Measurements from ENCODE around the gene TFF1.

Gene TFF1

GRCh38 chr21:42358937-42359336 is 7.4 kb downstream of the TFF1 start:
- DNase-seq = no peak

DNA sequence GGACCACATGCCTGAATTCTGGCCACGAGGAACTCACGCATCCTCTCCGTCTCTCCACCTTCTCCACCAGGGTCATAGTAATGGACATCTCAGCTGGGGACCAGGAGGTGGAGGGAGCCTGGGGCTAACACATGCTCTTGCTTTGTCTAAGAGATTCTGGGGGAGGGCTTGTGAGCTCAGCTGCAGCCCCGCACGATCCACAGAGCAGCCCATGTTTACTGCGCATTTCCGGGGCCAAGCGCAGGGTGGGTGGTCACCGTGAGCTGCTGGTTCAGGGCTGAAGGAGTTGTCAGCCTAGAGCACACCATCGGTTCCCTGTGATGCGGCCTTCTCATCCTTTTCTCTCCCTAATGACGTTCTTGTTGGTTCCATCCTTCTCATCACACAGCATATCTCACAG is 8.1 kb downstream of the TFF1 start:
- no peak for DNase-seq

GRCh38 chr21:42357307-42357706 is 9.0 kb downstream of the TFF1 start:
- no peak for DNase-seq

GRCh38 chr21:42356650-42357049 is 9.7 kb downstream of the TFF1 start:
- no peak for DNase-seq

DNA sequence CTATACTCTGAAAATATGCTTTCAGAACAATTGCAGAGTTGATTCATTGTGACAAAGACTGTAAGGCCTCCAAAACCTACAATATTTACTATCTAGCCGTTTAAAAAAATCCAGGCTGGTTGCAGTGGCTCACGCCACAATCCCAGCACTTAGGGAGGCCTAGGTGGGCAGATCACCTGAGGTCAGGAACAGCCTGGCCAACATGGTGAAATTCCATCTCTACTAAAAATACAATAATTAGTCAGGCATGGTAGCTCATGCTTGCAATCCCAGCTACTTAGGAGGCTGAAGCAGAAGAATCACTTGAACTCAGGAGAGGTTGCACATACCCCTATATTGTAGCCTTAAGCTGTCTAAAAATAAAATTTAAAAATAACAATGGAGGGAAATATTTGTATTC is 10.3 kb downstream of the TFF1 start:
- DNase-seq = no peak

DNA sequence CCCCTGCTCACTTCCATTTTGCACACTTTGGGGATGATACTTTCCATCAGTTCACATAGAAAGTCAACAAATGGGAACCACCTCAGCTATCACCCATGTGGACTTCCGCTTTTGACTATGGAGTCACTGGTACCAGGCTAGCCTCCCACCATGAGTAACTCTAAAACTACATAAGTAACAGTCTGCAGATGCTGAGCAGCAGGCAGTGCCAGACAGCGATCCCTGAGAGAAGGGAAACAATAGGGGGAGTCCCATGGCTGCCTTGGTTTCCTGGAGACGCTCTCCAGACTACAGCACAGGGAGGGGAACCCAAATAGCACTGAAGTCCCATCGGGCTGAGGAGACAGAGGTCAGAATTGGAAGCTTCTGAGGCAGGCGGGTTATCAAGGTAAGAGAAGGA is 12.7 kb downstream of the TFF1 start:
- no peak for DNase-seq

DNA sequence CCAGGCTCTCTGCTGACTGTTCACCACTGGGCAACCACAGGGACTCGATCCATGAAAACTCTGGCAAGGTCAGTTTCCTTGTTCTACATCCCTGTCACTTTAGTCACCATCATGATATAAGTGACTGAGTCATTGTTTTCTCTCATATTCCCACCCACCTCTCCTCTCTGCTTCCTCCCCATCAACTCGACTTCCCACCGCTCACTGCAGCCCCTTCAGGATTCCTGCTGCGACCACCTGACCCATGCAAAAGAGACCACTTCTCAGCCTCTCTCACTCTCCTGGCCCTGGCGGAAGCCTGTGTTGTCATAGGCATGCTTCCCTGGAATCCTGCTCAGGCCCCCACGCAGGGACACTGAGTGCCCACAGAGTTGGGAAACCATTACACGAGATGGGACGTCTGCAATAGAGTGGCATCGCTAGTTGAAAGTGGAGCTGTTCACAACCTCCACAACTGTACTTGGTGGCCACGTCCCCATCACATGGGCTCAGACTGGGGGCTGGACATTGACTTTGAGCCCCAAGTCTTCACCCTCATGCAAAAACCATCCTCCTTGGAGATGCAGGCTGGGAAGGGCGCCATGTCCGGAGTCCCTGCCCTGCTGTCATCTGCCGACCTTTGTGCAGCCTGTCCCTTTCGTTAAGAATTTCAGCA is 13.8 kb downstream of the TFF1 start:
- DNase-seq = no peak

DNA sequence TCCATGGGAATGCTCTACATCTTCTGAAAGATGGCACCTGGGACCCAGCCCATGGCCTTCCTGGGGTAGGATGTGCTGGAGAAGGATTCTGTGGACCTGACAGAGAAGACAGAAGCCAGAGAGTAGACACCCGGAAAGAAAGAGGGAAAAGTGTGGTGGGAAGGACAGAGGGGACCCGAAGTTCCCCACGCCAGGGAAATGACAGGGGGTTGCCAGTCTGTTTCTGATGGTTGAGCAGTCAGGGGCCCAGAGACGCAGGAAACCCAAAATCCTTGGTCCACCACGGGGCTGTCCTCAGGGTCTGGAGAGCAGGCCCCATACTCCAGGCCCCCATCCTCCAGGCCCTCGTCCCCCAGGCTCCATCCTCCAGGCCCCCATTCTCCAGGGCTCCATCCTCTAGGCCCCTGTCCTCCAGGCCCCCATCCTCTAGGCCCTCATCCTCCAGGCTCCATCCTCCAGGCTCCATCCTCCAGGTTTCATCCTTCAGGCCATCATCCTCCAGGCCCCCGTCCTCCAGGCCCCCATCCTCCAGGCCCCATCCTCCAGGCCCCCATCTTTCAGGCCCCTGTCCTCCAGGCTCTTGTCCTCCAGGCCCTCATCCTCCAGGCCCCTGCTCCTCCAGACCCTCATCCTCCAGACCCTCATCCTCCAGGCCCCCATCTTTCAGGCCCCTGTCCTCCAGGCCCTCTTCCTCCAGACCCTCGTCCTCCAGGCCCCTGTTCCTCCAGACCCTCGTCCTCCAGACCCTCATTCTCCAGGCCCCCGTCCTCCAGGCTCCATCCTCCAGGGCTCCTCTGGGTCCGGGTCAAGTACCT is 14.5 kb downstream of the TFF1 start:
- no peak for DNase-seq

DNA sequence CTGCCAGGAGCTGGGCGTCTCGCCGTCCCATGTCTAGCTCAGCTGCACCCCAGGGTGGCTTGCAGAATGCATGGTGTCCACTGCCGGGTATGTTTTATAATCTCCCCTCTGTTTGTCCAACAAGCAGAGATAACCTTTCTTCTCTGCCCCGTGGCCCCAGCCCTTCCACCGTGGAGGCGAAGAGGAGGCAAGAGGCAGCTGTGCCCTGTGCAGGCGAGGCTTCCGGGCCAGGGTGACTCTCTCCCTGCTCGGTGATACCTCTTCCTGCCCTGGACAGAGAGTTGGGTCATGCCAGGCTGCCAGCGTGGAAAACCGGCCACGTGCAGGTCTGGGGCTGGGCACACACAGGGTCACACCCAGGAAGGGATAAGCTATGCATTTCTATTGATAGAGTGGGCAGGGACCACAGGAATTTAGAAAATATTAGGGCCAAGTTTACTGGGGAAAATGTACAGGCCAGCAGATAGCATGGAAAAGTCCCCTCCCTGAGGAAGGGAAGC is 15.4 kb downstream of the TFF1 start, which contains the start of gene TFF2:
TSS of gene TFF2 (minus strand) at position 68 of the 500 bp plus-strand sequence. CDS start at position 31, 37 bp downstream.
- no peak for DNase-seq

DNA sequence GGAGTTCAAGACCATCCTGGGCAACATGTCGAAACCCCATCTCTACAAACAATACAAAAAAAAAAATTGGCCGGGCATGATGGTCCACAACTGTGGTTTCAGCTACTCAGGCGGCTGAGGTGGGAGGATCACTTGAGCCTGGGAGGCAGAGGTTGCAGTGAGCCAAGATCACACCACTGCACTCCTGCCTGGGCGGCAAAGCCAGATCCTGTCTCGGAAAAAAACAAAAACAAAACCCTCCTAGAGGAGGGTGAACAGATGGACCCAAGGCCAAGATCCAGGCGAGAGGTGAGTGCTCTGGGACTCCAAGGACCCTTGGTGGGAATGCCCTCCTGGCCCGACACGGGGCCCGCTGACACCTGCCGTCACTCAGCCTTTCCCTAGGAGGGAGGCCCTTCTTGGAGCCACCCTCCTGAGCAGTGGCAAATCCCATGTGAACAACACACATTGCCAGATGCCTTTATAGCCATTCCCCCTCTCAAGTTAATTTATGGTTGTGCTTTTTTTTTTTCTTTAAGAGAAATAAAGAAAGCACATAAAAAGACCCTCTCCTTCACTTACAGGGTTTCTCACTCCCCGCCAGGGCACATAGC is 15.9 kb downstream of the TFF1 start:
- no peak for DNase-seq

DNA sequence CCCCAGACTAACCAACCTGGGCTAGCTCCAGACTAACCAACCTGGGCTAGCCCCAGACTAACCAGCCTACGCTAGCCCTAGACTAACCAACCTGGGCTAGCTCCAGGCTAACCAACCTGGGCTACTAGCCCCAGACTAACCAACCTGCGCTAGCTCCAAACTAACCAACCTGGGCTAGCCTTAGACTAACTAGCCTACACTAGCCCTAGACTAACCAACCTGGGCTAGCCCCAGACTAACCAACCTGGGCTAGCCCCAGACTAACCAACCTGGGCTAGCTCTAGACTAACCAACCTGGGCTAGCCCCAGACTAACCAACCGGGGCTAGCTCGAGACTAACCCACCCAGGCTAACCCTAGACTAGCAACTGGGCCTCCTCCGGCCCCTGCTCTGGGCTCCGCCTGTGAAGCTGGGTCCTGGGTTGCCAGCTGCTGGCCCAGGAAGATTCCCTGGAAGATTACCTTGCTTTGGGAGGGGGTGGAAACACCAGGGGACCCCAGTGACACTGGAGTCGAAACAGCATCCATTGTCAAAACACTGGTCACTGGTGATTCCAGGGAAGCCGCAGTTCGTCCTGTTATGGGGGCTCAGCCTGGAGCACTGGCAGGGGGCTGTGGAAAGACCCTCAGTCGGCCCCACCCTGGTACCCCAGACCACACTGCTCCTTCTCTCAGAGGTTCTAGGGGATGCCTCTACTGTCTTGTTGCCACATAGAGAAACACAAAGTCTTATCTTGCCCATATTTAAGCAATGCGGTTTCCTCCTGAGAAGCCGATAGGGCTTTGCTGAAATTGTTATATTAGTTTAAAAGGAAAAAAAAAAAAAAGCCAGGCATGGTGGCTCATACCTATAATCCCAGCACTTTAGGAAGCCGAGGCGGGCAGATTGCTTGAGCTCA is 16.7 kb downstream of the TFF1 start:
- no peak for DNase-seq

DNA sequence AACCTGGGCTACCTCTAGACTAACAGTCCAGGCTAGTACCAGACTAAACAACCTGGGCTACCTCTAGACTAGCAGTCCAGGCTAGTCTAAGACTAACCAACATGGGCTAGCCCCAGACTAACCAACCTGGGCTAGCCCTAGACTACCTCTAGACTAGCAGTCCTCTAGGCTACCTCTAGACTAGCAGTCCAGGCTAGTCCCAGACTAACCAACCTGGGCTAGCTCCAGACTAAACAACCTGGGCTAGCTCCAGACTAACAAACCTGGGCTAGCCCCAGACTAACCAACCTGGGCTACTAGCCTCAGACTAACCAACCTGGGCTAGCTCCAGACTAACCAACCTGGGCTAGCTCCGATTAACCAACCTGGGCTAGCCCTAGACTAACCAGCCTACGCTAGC is 17.6 kb downstream of the TFF1 start:
- no peak for DNase-seq

DNA sequence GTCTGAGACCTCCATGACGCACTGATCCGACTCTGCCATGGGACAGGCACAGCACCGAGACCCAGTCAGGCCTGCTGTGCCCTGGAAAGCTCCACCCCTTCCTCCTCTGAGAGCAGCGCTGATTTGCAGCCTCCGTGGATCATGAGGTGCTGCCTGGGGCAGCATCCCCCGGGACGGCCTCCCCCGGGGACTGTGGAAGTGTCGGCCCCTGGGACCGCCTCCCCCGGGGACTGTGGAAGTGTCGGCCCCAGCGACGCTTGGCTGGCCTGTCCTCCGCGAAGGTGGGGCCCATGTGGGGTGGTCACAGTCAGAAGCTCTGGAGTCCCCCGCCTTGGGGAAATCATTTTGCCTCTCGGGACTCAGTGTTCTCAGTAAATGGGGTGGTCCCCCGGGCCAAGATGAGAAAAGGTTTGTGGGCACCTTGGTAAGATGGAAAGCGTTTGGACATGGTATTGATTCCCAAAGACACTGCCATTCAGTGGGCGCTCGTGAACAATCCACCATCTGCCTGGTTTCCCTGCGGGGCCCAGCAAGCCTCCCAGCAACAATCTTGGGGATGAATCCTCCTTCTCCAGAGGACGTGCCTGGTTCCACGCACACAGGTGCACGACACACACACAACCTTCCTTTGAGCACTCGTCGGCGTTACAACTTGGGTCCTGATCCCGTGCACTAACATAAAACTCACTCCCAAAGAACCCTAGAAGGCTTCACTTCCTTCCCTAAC is 18.6 kb downstream of the TFF1 start:
- no peak for DNase-seq

GRCh38 chr21:42346866-42347600 is 19.3 kb downstream of the TFF1 start:
- no peak for DNase-seq

GRCh38 chr21:42346441-42346840 is 19.9 kb downstream of the TFF1 start:
- no peak for DNase-seq

DNA sequence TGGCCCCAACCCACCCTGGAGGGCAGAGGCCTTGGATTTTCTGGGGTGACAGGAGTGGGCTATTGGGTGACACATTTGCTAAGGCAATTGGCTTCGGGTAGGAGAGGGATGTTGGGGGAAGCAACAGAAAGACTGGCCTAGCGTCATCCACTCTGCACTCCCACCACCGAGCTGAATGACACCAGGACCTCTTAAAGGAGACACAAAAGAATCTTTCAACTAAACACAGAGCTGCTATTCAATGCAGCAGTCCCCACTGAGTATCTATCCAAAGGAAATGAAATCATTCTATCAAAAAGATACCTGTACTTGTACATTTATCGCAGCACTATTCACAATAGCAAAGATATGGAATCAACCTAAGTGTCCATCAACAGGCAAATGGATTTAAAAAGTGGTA is 21.7 kb downstream of the TFF1 start:
- no peak for DNase-seq

GRCh38 chr21:42343963-42344510 is 22.3 kb downstream of the TFF1 start:
- no peak for DNase-seq

DNA sequence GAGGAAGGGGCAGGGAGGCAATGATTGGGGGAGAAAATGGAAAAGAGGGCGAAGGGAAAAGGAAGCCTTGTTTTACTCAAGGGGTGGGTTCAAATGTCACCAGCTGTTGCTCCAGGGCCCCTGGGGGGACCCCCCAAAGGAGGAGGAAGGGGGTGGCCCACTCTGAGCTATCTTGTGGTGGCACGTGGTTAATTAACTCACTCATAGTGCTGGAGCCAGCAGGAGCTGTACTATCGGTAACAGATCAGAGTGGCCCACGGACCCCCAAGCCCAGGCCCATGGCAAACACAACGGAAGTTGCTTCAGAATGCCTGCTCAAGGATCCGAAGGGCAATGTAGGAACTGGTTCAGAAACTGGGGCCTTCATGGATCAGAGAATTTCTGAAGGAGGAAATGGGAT is 22.8 kb downstream of the TFF1 start:
- no peak for DNase-seq

- no peak for DNase-seq
Measured at GRCh38 chr21:42343101-42343500, 23.2 kb downstream of the TFF1 start.

DNA sequence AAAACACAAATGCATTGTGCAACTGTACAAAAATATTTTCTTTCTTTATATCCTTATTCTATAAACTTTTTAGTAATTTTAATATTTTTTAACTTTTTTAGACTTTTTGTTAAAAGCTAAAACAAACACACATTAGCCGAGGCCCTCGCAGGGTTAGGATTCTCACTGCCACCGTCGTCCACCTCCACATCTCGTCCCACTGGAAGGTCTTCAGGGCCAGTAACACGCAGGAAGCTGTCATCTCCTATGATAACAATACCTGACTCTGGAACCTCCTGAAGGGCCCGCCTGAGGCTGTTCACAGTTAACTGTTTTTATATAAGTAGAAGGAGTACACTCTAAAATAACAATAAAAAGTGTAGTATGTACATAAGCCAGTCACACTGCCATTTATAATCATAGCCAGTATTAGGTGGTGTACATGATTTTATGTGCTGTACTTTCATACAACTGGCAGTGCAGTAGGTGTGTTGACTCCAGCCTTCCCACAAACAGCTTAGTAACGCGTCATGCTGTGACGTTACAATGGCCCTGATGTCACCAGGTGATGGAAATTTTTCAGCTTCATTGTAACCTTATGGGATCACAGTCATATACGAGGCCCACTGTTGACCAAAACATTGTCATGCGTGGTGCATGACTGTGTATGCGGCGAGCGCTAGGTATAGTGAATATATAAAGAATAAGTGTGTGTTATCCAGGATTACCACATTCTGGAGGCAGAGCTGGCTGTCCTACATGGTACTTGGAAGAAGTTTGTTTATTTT is 24.4 kb downstream of the TFF1 start:
- no peak for DNase-seq
